T-helper 2 cell treated with Interferon-gamma antibody and Interleukin-4, amounts not matched to agents 100 ng/mL and 5 ng/mL, for 36 hours (primary cell): ENCODE data around the gene GRIA2. TPM values are rescaled to one million over a fixed set of nuclear protein-coding genes. Genes with fewer than 3 reads are reported as not detected.

Experiments
- intact Hi-C: fragments of 100-400 bp; cut with micrococcal nuclease; formaldehyde crosslinking; loops from one replicate; pipeline ENCODE4 v1.15.1; 2023
- total RNA-seq: library from RNA; stranded (reverse); gene quantifications from 2 replicates; pipeline ENCODE4 v1.2.3, GENCODE V29; 2022

Gene GRIA2
- total RNA-seq, 1 donor from 2014 or later, result not detected

DNA sequence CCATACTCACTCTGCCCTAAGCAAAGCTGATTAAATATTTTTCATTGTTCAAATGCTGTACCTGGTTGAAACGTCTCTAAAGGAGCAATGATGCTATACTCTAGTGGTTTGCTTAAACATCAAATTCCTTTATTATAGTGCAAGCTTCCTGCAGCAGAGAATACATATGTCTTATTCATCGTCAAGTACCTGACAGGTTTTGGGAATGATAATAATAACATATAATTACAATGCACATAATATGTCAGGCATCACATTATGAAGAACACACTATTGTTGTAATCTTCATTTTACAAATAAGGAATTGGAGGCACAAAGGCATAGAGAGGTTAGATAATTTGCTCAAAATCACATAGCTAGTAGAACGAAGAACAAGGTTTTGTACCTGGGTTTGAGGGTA is 151.6 kb downstream of the GRIA2 start:
- intact Hi-C loops, result no loop called here

DNA sequence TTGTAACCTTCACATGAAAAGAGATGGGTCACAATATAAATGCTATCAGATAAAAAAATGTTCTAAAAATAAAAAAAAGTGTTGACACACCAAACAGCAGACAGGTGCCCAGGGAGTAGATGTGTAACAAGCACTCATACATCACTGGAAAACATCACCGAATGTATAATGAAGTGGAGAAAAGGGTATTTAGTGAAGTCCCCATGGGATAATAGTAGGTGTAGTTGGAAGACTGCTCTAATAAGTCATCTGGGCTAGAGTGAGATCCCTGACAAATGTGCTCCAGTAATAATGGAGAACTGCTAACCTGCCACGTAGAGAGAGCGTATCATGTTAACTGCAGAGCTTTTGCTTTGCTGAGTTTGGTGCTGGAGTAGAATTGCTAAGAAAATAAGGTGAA is 152.0 kb downstream of the GRIA2 start:
- intact Hi-C loops, result no loop called here

DNA sequence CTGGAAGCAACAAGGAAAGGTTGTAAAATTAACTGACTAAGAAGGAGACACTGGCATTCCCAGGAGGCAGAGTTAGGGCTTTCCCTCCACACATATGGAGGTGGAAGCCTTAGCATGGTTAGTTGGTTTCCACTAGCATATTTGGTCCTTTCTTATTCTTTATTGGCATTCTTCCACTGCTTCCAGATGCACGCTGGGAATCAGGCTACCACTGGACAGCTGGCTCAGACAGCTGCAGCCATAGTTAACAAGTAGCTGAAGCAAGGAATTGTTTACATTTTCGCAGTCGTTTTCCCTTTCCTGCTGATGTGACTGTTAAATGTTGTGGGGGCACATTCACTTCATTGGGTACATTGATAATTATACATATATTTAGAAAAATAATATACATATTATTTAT is 169.2 kb downstream of the GRIA2 start:
- intact Hi-C loops, result no loop called here

DNA sequence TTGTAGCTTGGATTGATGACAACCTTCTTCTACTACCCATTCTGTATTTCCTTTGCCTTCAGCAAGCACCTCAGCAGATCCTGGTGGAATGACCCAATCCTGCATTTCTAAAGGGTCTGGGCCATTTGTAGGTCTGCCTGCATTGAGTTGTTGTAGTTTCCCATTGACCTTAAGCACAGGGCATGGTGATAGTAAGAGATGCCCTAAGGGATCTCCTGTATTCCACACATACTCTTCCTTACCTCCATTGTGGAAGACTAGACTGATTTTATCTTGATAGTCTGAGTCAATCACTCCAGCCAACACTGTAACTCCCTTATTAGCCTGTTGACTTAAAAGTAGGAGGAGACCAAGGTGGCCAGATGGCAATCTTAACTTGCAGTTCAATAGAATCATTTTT is 184.5 kb downstream of the GRIA2 start:
- intact Hi-C loops, result no loop called here

Other genes starting within 250 kb of the GRIA2 start
- not detected in 2 replicates for gene PDGFC, start 248.9 kb upstream of the GRIA2 start, total RNA-seq
- not detected in 2 replicates for gene GLRB, start 144.6 kb upstream of the GRIA2 start, total RNA-seq